ENCODE data around the gene TSEN54.

TSEN54 gene

DNA sequence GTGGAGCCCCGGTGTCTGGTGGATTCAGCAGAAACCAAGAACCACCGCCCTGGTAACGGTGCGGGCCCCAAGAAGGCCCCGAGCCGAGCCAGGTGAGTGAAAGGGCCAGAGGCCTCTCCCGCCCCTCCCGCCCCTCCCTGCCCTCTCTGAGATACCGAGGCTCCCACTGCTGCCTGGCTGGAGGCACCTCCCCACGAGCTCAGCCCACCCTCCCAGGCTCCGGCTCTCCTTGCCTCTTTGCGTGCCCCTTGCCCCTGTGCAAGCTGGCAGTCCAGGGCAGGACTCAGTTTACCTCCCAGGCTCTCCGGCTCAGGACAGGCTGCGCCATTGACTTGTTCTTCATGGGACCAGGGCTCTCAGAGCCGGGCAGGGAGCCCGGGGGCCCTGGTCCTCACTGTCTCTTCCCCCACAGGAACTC is 57.2 kb downstream of the TSEN54 start:
- DNase-seq (ENCODE audit: low read depth, low spot score) = no peak
- in situ Hi-C loops (cut with HindIII; ENCODE audit: low sequenced_read_pairs) = no loop called here
- H3K4me3 ChIP-seq (ENCODE audit: low read depth, low read length) = no peak overlapping the region
- TF ChIP-seq, protein P1, sequence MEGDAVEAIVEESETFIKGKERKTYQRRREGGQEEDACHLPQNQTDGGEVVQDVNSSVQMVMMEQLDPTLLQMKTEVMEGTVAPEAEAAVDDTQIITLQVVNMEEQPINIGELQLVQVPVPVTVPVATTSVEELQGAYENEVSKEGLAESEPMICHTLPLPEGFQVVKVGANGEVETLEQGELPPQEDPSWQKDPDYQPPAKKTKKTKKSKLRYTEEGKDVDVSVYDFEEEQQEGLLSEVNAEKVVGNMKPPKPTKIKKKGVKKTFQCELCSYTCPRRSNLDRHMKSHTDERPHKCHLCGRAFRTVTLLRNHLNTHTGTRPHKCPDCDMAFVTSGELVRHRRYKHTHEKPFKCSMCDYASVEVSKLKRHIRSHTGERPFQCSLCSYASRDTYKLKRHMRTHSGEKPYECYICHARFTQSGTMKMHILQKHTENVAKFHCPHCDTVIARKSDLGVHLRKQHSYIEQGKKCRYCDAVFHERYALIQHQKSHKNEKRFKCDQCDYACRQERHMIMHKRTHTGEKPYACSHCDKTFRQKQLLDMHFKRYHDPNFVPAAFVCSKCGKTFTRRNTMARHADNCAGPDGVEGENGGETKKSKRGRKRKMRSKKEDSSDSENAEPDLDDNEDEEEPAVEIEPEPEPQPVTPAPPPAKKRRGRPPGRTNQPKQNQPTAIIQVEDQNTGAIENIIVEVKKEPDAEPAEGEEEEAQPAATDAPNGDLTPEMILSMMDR (IDR thresholded peaks at IDR 0.05; ENCODE audit: low read depth, low read length) = no peak

DNA sequence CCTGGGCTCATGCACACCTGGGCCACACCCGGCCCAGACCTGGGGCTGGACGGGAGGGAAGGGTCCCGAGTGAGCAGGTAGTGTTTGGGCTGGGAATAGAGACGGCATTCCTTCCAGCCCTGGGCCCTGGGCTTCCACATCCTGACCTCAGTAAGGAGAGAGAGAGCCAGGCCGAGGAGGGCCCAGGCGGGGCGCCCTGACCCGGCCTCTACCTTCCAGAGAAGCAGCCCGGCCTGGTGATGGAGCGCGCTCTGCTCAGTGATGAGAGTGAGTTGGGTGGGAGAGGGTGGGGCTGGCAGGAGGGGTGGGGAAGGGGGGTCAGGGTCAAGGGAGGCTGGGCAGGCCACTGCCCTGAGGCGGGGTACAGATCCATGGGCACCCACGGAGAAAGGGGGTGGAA is 57.7 kb downstream of the TSEN54 start:
- TF ChIP-seq, protein P1 (IDR thresholded peaks at IDR 0.05; ENCODE audit: low read depth, low read length) = no peak
- no peak for DNase-seq (ENCODE audit: low read depth, low spot score)
- in situ Hi-C loops (cut with HindIII; ENCODE audit: low sequenced_read_pairs) = no loop called here
- no peak overlapping the region for H3K4me3 ChIP-seq (ENCODE audit: low read depth, low read length)

Measured in astrocyte of the spinal cord (primary cell).